ENCODE measurements around the gene XPR1.
"Not testable (repeated sequence)": the region's sequence is repeated elsewhere in the genome, so short reads cannot be mapped to it uniquely, and the experiment has no call there.

XPR1 gene

GRCh38 chr1:180724055-180724454 lies 92.2 kb downstream of the XPR1 start:
- no peak for DNase-seq

GRCh38 chr1:180726024-180726423 lies 94.2 kb downstream of the XPR1 start:
- DNase-seq, result not testable (repeated sequence)

- not testable (repeated sequence) for DNase-seq
These were observed 95.9 kb downstream of the XPR1 start for GRCh38 chr1:180727751-180728150.

GRCh38 chr1:180728472-180729106 lies 96.8 kb downstream of the XPR1 start:
- DNase-seq, result no peak

- no peak for DNase-seq
These were observed 99.3 kb downstream of the XPR1 start for GRCh38 chr1:180731131-180731530.

- no peak for DNase-seq
These were observed 101.0 kb downstream of the XPR1 start for GRCh38 chr1:180732866-180733265.

- DNase-seq, result no peak
These were observed 102.5 kb downstream of the XPR1 start for GRCh38 chr1:180734366-180734765.

GRCh38 chr1:180742663-180743062 lies 110.8 kb downstream of the XPR1 start:
- no peak for DNase-seq

- DNase-seq, result no peak
These were observed 112.0 kb downstream of the XPR1 start for GRCh38 chr1:180743868-180744267.

- DNase-seq, result no peak
These were observed 113.3 kb downstream of the XPR1 start for GRCh38 chr1:180745098-180745497.

- no peak for DNase-seq
These were observed 120.1 kb downstream of the XPR1 start for GRCh38 chr1:180751921-180752320.

- no peak for DNase-seq
These were observed 122.6 kb downstream of the XPR1 start for GRCh38 chr1:180754453-180754852.

- peak; percentile 73 for DNase-seq
These were observed 125.8 kb downstream of the XPR1 start for GRCh38 chr1:180757657-180758056.

GRCh38 chr1:180762796-180763195 lies 131.0 kb downstream of the XPR1 start:
- no peak for DNase-seq

GRCh38 chr1:180765151-180765550 lies 133.3 kb downstream of the XPR1 start:
- no peak for DNase-seq

- DNase-seq, result no peak
These were observed 138.1 kb downstream of the XPR1 start for GRCh38 chr1:180769889-180770288.

- no peak for DNase-seq
These were observed 141.5 kb downstream of the XPR1 start for GRCh38 chr1:180773210-180773865.

- DNase-seq, result no peak
These were observed 144.0 kb downstream of the XPR1 start for GRCh38 chr1:180775801-180776200.

- DNase-seq, result no peak
These were observed 145.4 kb downstream of the XPR1 start for GRCh38 chr1:180777072-180777689.

- DNase-seq, result peak; percentile 46
These were observed 147.1 kb downstream of the XPR1 start for GRCh38 chr1:180778782-180779398.

- DNase-seq, result no peak
These were observed 147.8 kb downstream of the XPR1 start for GRCh38 chr1:180779584-180779983.

GRCh38 chr1:180781718-180782117 lies 149.9 kb downstream of the XPR1 start:
- DNase-seq, result no peak

GRCh38 chr1:180785291-180785690 lies 153.5 kb downstream of the XPR1 start:
- no peak for DNase-seq

- no peak for DNase-seq
These were observed 154.1 kb downstream of the XPR1 start for GRCh38 chr1:180785887-180786286.
